ENCODE measurements around the gene GSG1L.

The GSG1L gene

GRCh38 chr16:27802664-27803439, 260.7 kb downstream of the GSG1L start:
- TF ChIP-seq YY1 (IDR thresholded peaks at IDR 0.05; ENCODE audit: low read depth) = no peak
- TF ChIP-seq CEBPB (IDR thresholded peaks at IDR 0.05) = no peak
- TF ChIP-seq EGR1 (IDR thresholded peaks at IDR 0.05) = no peak
- TF ChIP-seq FOXM1 (IDR thresholded peaks at IDR 0.05; ENCODE audit: borderline replicate concordance, low read depth) = no peak
- no peak for TF ChIP-seq TCF12 (IDR thresholded peaks at IDR 0.05; ENCODE audit: low read depth)
- TF ChIP-seq ZBTB7A (IDR thresholded peaks at IDR 0.05; ENCODE audit: low read depth) = no peak
- no peak for TF ChIP-seq EP300 (IDR thresholded peaks at IDR 0.05; ENCODE audit: borderline replicate concordance)
- no peak for TF ChIP-seq TAF1 (IDR thresholded peaks at IDR 0.05; ENCODE audit: low read depth)
- TF ChIP-seq TEAD4 (IDR thresholded peaks at IDR 0.05) = no peak
- no peak for TF ChIP-seq REST (IDR thresholded peaks at IDR 0.05; ENCODE audit: low read depth)
- TF ChIP-seq RAD21 (IDR thresholded peaks at IDR 0.05; ENCODE audit: low read depth) = no peak
- TF ChIP-seq CREB1 (IDR thresholded peaks at IDR 0.05; ENCODE audit: low read depth) = no peak
- no peak for TF ChIP-seq MAX (IDR thresholded peaks at IDR 0.05)
- TF ChIP-seq, protein P1, sequence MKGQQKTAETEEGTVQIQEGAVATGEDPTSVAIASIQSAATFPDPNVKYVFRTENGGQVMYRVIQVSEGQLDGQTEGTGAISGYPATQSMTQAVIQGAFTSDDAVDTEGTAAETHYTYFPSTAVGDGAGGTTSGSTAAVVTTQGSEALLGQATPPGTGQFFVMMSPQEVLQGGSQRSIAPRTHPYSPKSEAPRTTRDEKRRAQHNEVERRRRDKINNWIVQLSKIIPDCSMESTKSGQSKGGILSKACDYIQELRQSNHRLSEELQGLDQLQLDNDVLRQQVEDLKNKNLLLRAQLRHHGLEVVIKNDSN (IDR thresholded peaks at IDR 0.05) = no peak
- TF ChIP-seq NFIC (IDR thresholded peaks at IDR 0.05) = no peak

GRCh38 chr16:27801289-27801945, 262.1 kb downstream of the GSG1L start:
- TF ChIP-seq, protein P1 (IDR thresholded peaks at IDR 0.05) = no peak
- TF ChIP-seq MAX (IDR thresholded peaks at IDR 0.05) (no peak), NFIC (IDR thresholded peaks at IDR 0.05) (no peak), FOXM1 (IDR thresholded peaks at IDR 0.05; ENCODE audit: borderline replicate concordance, low read depth) (no peak), TEAD4 (IDR thresholded peaks at IDR 0.05) (no peak), YY1 (IDR thresholded peaks at IDR 0.05; ENCODE audit: low read depth) (no peak), TCF12 (IDR thresholded peaks at IDR 0.05; ENCODE audit: low read depth) (no peak), CREB1 (IDR thresholded peaks at IDR 0.05; ENCODE audit: low read depth) (no peak), ZBTB7A (IDR thresholded peaks at IDR 0.05; ENCODE audit: low read depth) (no peak), EP300 (IDR thresholded peaks at IDR 0.05; ENCODE audit: borderline replicate concordance) (no peak)

- TF ChIP-seq TCF12 (IDR thresholded peaks at IDR 0.05; ENCODE audit: low read depth) (no peak), RAD21 (IDR thresholded peaks at IDR 0.05; ENCODE audit: low read depth) (no peak), MAX (IDR thresholded peaks at IDR 0.05) (no peak), NFIC (IDR thresholded peaks at IDR 0.05) (no peak), EP300 (IDR thresholded peaks at IDR 0.05; ENCODE audit: borderline replicate concordance) (no peak)
- TF ChIP-seq, protein P1 (IDR thresholded peaks at IDR 0.05) = no peak
Observed at GRCh38 chr16:27800817-27801216, 262.7 kb downstream of the GSG1L start.

DNA sequence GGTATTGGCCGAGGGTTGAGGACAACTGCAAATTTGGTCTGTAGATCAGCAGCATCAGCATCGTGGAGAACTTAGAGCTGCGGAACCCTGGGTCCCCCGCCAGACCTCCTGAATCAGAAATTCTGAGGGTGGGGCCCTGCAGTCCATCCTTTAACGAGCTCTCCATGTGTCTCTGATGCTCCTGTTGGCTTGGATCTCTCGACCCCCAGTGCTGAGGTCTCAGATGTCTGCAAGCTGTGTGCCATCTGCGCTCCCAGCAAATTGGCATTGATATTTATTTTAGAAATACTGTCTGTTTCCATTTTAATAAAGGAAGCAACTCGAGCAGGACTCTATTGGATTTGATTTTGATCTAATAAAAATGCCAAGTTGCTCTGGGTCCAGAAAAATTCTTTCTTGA, 263.6 kb downstream of the GSG1L start:
- TF ChIP-seq FOXM1 (IDR thresholded peaks at IDR 0.05; ENCODE audit: borderline replicate concordance, low read depth) = no peak
- TF ChIP-seq ZBTB7A (IDR thresholded peaks at IDR 0.05; ENCODE audit: low read depth) = no peak

- no peak for TF ChIP-seq YY1 (IDR thresholded peaks at IDR 0.05; ENCODE audit: low read depth)
- TF ChIP-seq NFIC (IDR thresholded peaks at IDR 0.05) = no peak
- no peak for TF ChIP-seq FOXM1 (IDR thresholded peaks at IDR 0.05; ENCODE audit: borderline replicate concordance, low read depth)
Observed at GRCh38 chr16:27798241-27798640, 265.3 kb downstream of the GSG1L start.

GRCh38 chr16:27795992-27796614, 267.4 kb downstream of the GSG1L start:
- TF ChIP-seq YY1 (IDR thresholded peaks at IDR 0.05; ENCODE audit: low read depth) (no peak), FOXM1 (IDR thresholded peaks at IDR 0.05; ENCODE audit: borderline replicate concordance, low read depth) (no peak), ZBTB7A (IDR thresholded peaks at IDR 0.05; ENCODE audit: low read depth) (no peak), CEBPB (IDR thresholded peaks at IDR 0.05) (no peak), REST (IDR thresholded peaks at IDR 0.05; ENCODE audit: low read depth) (peak; percentile 99)
- TF ChIP-seq, protein P1 (IDR thresholded peaks at IDR 0.05) = no peak
